WTC11 (cell line): ENCODE results near the gene PLXND1. TPM values are rescaled to one million over a fixed set of nuclear protein-coding genes. Genes with fewer than 3 reads are reported as not detected.

Experiments used
- ATAC-seq: fragments of 200-7000 bp; cut with Tn5 transposase; 2 replicates; pipeline ENCODE4 v1.10.0; 2021; ENCODE audit warnings: mild to moderate bottlenecking, moderate library complexity
- CTCF ChIA-PET: fragments of 300-600 bp; sonication (Branson Sonifier 250); formaldehyde crosslinking; loops from one replicate; lab custom pipeline; 2021; ENCODE audit warnings: antibody characterized with exemption; lab: Charles Lee
- POLR2A ChIA-PET: fragments of 350-600 bp; sonication (Branson Sonifier 250); formaldehyde crosslinking; loops from one replicate; lab custom pipeline; 2021; ENCODE audit warnings: antibody characterized with exemption; lab: Charles Lee
- DNase-seq: peaks from one replicate; pipeline ENCODE4 v3.0.0; 2021; ENCODE audit warnings: low spot score
- H3K27ac Mint-ChIP-seq: 2 replicates; pipeline ENCODE4 v1.8.0; 2021; ENCODE audit warnings: mixed read lengths
- H3K27me3 Mint-ChIP-seq: 2 replicates; pipeline ENCODE4 v1.8.0; 2021; ENCODE audit warnings: low read depth, mild to moderate bottlenecking, moderate library complexity, mixed read lengths
- H3K36me3 Mint-ChIP-seq: 2 replicates; pipeline ENCODE4 v1.8.0; 2021; ENCODE audit warnings: mixed read lengths
- H3K4me1 Mint-ChIP-seq: 2 replicates; pipeline ENCODE4 v1.8.0; 2022; ENCODE audit warnings: mixed read lengths
- H3K4me3 Mint-ChIP-seq: 2 replicates; pipeline ENCODE4 v1.8.0; 2021; ENCODE audit warnings: mild to moderate bottlenecking, moderate library complexity, mixed read lengths
- H3K9me3 Mint-ChIP-seq: 2 replicates; pipeline ENCODE4 v1.8.0; 2021; ENCODE audit warnings: mixed read lengths
- EMX1 ChIP-seq: fragments of 250-450 bp; sonication (Bioruptor Pico); IDR thresholded peaks from 2 replicates; pipeline ENCODE4 v1.8.0; 2021; ENCODE audit warnings: mild to moderate bottlenecking
- GRHL2 ChIP-seq: fragments of 250-450 bp; sonication (Bioruptor Pico); IDR thresholded peaks from 2 replicates; pipeline ENCODE4 v1.8.0; 2022; ENCODE audit warnings: mild to moderate bottlenecking, moderate library complexity; ENCODE audit not compliant: insufficient replicate concordance, severe bottlenecking
- GTF2I ChIP-seq: fragments of 250-450 bp; sonication (Bioruptor Pico); conservative IDR thresholded peaks from 2 replicates; pipeline ENCODE4 v1.4.0; 2021; ENCODE audit warnings: mild to moderate bottlenecking
- JUN ChIP-seq: sonication (generic); formaldehyde crosslinking; IDR thresholded peaks from 2 replicates; pipeline ENCODE4 v1.8.0; 2023; ENCODE audit warnings: mild to moderate bottlenecking, missing genetic modification reagents
- NFATC4 ChIP-seq: fragments of 250-450 bp; sonication (Bioruptor Pico); IDR thresholded peaks from 2 replicates; pipeline ENCODE4 v1.9.0; 2021; ENCODE audit warnings: mild to moderate bottlenecking
- TEAD4 ChIP-seq: sonication (generic); formaldehyde crosslinking; IDR thresholded peaks from 2 replicates; pipeline ENCODE4 v1.8.0; 2022; ENCODE audit warnings: mild to moderate bottlenecking, missing genetic modification reagents
- ZBTB21 ChIP-seq: sonication (generic); formaldehyde crosslinking; IDR thresholded peaks from 2 replicates; pipeline ENCODE4 v1.8.1; 2023; ENCODE audit warnings: mild to moderate bottlenecking, missing genetic modification reagents, borderline replicate concordance
- ZNF138 ChIP-seq: sonication (generic); formaldehyde crosslinking; conservative IDR thresholded peaks from 2 replicates; pipeline ENCODE4 v1.8.1; 2022; ENCODE audit warnings: mild to moderate bottlenecking, moderate library complexity, missing genetic modification reagents
- ZNF219 ChIP-seq: sonication (generic); formaldehyde crosslinking; IDR thresholded peaks from 2 replicates; pipeline ENCODE4 v1.8.0; 2023; ENCODE audit warnings: missing genetic modification reagents, mild to moderate bottlenecking, borderline replicate concordance
- ZNF671 ChIP-seq: fragments of 250-450 bp; sonication (Bioruptor Pico); IDR thresholded peaks from 2 replicates; pipeline ENCODE4 v1.8.0; 2021; ENCODE audit warnings: mild to moderate bottlenecking
- total RNA-seq: library from RNA; stranded (reverse); gene quantifications from 3 replicates; pipeline ENCODE4 v1.2.3, GENCODE V29; 2021
- TF ChIP-seq, protein P1 (sequence below): sonication (generic); formaldehyde crosslinking; IDR thresholded peaks from 2 replicates; pipeline ENCODE4 v1.8.1; 2023; ENCODE audit warnings: mild to moderate bottlenecking, missing genetic modification reagents, moderate library complexity
- TF ChIP-seq, protein P2 (sequence below): fragments of 200-600 bp; IDR thresholded peaks from 2 replicates; pipeline ENCODE4 v1.8.0; 2022; ENCODE audit warnings: antibody characterized with exemption
- TF ChIP-seq, protein P3 (sequence below): sonication (generic); formaldehyde crosslinking; IDR thresholded peaks from 2 replicates; pipeline ENCODE4 v1.8.1; 2023; ENCODE audit warnings: mild to moderate bottlenecking, missing genetic modification reagents
- TF ChIP-seq, protein P4 (sequence below): fragments of 250-450 bp; sonication (Bioruptor Pico); IDR thresholded peaks from 2 replicates; pipeline ENCODE4 v1.9.0; 2021; ENCODE audit warnings: moderate library complexity, mild to moderate bottlenecking, inconsistent platforms, borderline replicate concordance
- TF ChIP-seq, protein P5 (sequence below): sonication (generic); formaldehyde crosslinking; IDR thresholded peaks from 2 replicates; pipeline ENCODE4 v1.8.1; 2023; ENCODE audit warnings: mild to moderate bottlenecking, missing genetic modification reagents, moderate library complexity
- TF ChIP-seq, protein P6 (sequence below): fragments of 250-450 bp; sonication (Bioruptor Pico); IDR thresholded peaks from 2 replicates; pipeline ENCODE4 v1.9.0; 2021; ENCODE audit warnings: mild to moderate bottlenecking, borderline replicate concordance
- TF ChIP-seq, protein P7 (sequence below): sonication (generic); formaldehyde crosslinking; IDR thresholded peaks from 2 replicates; pipeline ENCODE4 v1.8.1; 2022; ENCODE audit warnings: missing genetic modification reagents, borderline replicate concordance
- TF ChIP-seq, protein P8 (sequence below): fragments of 250-450 bp; sonication (Bioruptor Pico); IDR thresholded peaks from 2 replicates; pipeline ENCODE4 v1.9.0; 2021; ENCODE audit warnings: mild to moderate bottlenecking

The PLXND1 gene
- total RNA-seq, 1 experiment from 2014 or later, result 56.7 TPM

DNA sequence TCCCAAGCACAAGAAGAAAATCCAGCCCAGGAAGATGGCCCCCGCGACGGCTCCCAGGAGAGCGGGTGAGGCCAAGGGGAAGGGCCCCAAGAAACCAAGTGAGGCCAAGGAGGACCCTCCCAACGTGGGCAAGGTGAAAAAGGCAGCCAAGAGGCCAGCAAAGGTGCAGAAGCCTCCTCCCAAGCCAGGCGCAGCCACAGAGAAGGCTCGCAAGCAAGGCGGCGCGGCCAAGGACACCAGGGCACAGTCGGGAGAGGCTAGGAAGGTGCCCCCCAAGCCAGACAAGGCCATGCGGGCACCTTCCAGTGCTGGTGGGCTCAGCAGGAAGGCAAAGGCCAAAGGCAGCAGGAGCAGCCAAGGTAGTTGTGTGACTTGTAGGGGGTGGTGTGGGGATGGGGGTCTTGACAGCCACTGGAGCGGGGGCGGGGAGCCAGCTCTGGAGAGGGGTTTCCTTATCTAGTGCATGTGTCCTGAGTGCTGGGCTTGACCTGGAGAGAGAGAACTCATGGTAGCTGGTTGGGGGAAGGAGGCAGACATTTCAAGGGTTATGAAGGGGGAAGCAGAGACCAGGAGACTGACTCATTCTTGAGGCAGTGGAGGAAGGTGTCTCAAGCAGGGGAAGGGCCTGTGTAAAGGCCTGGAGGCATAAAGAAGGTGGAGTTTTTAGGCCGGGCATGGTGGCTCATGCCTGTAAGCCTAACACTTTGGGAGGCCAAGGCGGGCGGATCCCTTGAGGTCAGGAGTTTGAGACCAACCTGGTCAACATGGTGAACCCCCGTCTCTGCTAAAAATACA is 57.3 kb downstream of the PLXND1 start:
- DNase-seq, result no peak
- H3K36me3 Mint-ChIP-seq, result no peaks in the 10 kb centered on the region
- H3K27me3 Mint-ChIP-seq, result no peaks in the 10 kb centered on the region
- TF ChIP-seq GRHL2 (CRISPR knock-in tag) (no peak), ZNF219 (CRISPR knock-in tag) (no peak), GTF2I (CRISPR knock-in tag) (no peak), NFATC4 (CRISPR knock-in tag) (no peak)
- TF ChIP-seq, protein P1, sequence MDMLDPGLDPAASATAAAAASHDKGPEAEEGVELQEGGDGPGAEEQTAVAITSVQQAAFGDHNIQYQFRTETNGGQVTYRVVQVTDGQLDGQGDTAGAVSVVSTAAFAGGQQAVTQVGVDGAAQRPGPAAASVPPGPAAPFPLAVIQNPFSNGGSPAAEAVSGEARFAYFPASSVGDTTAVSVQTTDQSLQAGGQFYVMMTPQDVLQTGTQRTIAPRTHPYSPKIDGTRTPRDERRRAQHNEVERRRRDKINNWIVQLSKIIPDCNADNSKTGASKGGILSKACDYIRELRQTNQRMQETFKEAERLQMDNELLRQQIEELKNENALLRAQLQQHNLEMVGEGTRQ, result no peak
- TF ChIP-seq, protein P2, sequence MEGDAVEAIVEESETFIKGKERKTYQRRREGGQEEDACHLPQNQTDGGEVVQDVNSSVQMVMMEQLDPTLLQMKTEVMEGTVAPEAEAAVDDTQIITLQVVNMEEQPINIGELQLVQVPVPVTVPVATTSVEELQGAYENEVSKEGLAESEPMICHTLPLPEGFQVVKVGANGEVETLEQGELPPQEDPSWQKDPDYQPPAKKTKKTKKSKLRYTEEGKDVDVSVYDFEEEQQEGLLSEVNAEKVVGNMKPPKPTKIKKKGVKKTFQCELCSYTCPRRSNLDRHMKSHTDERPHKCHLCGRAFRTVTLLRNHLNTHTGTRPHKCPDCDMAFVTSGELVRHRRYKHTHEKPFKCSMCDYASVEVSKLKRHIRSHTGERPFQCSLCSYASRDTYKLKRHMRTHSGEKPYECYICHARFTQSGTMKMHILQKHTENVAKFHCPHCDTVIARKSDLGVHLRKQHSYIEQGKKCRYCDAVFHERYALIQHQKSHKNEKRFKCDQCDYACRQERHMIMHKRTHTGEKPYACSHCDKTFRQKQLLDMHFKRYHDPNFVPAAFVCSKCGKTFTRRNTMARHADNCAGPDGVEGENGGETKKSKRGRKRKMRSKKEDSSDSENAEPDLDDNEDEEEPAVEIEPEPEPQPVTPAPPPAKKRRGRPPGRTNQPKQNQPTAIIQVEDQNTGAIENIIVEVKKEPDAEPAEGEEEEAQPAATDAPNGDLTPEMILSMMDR, result no peak
- TF ChIP-seq, protein P3, sequence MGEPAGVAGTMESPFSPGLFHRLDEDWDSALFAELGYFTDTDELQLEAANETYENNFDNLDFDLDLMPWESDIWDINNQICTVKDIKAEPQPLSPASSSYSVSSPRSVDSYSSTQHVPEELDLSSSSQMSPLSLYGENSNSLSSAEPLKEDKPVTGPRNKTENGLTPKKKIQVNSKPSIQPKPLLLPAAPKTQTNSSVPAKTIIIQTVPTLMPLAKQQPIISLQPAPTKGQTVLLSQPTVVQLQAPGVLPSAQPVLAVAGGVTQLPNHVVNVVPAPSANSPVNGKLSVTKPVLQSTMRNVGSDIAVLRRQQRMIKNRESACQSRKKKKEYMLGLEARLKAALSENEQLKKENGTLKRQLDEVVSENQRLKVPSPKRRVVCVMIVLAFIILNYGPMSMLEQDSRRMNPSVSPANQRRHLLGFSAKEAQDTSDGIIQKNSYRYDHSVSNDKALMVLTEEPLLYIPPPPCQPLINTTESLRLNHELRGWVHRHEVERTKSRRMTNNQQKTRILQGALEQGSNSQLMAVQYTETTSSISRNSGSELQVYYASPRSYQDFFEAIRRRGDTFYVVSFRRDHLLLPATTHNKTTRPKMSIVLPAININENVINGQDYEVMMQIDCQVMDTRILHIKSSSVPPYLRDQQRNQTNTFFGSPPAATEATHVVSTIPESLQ (CRISPR knock-in tag), result no peak
- H3K4me3 Mint-ChIP-seq, result no peak overlapping the region
- ChIA-PET CTCF (no interaction called here), POLR2A (interaction anchor here (0.5 to 1.6 kb wide), 2 partner anchors 57 to 298 kb away, joined by 3 read pairs; no protein-coding TSS in a partner anchor)
- H3K4me1 Mint-ChIP-seq, result peaks cover 10% of the 10 kb centered on the region
- no peaks in the 10 kb centered on the region for H3K9me3 Mint-ChIP-seq
- no peak for ATAC-seq
- no peak overlapping the region; the same call in 1 of the 2 replicates for H3K27ac Mint-ChIP-seq

DNA sequence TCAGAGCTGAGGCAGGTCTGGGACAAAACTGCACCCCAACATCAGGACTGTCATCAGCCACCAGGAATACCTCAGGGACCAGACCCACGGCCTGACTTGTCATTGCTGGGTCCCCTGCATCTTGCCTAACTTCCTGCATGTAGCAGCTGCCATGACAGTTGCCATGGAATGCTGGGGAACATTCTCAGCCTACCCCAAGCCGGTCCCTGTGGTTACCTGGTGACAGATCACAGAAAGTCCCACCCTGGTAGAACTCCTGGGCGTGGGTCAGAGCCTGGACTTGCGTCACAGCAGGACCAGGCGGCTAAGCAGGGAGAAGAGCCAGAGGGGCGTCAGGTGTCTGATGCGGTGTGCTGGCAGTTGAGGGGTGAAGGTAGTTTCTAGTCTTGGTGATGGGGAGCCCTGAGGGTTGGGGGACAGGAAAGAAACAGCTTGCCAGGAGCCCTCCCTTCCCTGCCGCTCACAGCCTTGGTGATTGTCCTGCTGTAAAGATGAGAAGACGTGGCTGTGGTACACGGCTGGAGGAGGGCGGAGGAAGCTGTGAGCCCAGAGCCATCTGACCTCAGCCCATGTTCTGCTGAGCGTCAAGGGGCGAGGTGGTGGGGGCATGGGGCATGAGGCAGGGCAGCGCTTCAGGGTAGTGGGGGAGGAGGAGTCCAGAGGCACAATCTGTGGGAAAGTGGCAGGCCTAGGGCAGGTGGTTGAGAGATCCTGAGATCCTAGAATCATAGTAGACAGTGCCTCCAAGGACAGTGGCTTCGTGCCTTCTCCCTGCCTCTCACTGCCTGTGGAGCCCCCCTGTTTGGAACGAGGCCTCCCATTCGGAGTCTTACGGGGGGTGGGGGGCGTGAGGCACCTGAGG is 58.1 kb downstream of the PLXND1 start:
- no peak for ATAC-seq
- ChIA-PET CTCF (interaction anchor here (1.4 kb wide), 1 partner anchor 14 kb away, joined by 3 read pairs; no protein-coding TSS in a partner anchor), POLR2A (interaction anchor here (0.5 kb wide), 1 partner anchor 299 kb away, joined by 3 read pairs; no protein-coding TSS in a partner anchor)
- Mint-ChIP-seq H3K36me3 (no peaks in the 10 kb centered on the region), H3K27ac (no peak overlapping the region; the same call in 1 of the 2 replicates), H3K9me3 (no peaks in the 10 kb centered on the region), H3K4me3 (no peak overlapping the region)
- no peak for DNase-seq
- TF ChIP-seq EMX1 (no peak), TEAD4 (CRISPR knock-in tag) (no peak), ZBTB21 (CRISPR knock-in tag) (no peak), ZNF138 (no peak), ZNF671 (CRISPR knock-in tag) (no peak), JUN (no peak)
- TF ChIP-seq, protein P4, sequence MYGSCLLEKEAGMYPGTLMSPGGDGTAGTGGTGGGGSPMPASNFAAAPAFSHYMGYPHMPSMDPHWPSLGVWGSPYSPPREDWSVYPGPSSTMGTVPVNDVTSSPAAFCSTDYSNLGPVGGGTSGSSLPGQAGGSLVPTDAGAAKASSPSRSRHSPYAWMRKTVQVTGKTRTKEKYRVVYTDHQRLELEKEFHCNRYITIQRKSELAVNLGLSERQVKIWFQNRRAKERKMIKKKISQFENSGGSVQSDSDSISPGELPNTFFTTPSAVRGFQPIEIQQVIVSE (CRISPR knock-in tag), result no peak
- TF ChIP-seq, protein P5, sequence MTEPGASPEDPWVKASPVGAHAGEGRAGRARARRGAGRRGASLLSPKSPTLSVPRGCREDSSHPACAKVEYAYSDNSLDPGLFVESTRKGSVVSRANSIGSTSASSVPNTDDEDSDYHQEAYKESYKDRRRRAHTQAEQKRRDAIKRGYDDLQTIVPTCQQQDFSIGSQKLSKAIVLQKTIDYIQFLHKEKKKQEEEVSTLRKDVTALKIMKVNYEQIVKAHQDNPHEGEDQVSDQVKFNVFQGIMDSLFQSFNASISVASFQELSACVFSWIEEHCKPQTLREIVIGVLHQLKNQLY (CRISPR knock-in tag), result no peak
- TF ChIP-seq, protein P6, sequence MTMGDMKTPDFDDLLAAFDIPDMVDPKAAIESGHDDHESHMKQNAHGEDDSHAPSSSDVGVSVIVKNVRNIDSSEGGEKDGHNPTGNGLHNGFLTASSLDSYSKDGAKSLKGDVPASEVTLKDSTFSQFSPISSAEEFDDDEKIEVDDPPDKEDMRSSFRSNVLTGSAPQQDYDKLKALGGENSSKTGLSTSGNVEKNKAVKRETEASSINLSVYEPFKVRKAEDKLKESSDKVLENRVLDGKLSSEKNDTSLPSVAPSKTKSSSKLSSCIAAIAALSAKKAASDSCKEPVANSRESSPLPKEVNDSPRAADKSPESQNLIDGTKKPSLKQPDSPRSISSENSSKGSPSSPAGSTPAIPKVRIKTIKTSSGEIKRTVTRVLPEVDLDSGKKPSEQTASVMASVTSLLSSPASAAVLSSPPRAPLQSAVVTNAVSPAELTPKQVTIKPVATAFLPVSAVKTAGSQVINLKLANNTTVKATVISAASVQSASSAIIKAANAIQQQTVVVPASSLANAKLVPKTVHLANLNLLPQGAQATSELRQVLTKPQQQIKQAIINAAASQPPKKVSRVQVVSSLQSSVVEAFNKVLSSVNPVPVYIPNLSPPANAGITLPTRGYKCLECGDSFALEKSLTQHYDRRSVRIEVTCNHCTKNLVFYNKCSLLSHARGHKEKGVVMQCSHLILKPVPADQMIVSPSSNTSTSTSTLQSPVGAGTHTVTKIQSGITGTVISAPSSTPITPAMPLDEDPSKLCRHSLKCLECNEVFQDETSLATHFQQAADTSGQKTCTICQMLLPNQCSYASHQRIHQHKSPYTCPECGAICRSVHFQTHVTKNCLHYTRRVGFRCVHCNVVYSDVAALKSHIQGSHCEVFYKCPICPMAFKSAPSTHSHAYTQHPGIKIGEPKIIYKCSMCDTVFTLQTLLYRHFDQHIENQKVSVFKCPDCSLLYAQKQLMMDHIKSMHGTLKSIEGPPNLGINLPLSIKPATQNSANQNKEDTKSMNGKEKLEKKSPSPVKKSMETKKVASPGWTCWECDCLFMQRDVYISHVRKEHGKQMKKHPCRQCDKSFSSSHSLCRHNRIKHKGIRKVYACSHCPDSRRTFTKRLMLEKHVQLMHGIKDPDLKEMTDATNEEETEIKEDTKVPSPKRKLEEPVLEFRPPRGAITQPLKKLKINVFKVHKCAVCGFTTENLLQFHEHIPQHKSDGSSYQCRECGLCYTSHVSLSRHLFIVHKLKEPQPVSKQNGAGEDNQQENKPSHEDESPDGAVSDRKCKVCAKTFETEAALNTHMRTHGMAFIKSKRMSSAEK, result no peak
- TF ChIP-seq, protein P7, sequence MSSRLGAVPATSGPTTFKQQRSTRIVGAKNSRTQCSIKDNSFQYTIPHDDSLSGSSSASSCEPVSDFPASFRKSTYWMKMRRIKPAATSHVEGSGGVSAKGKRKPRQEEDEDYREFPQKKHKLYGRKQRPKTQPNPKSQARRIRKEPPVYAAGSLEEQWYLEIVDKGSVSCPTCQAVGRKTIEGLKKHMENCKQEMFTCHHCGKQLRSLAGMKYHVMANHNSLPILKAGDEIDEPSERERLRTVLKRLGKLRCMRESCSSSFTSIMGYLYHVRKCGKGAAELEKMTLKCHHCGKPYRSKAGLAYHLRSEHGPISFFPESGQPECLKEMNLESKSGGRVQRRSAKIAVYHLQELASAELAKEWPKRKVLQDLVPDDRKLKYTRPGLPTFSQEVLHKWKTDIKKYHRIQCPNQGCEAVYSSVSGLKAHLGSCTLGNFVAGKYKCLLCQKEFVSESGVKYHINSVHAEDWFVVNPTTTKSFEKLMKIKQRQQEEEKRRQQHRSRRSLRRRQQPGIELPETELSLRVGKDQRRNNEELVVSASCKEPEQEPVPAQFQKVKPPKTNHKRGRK (CRISPR knock-in tag), result no peak
- TF ChIP-seq, protein P8, sequence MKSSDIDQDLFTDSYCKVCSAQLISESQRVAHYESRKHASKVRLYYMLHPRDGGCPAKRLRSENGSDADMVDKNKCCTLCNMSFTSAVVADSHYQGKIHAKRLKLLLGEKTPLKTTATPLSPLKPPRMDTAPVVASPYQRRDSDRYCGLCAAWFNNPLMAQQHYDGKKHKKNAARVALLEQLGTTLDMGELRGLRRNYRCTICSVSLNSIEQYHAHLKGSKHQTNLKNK (CRISPR knock-in tag), result no peak
- TF ChIP-seq, all 79 proteins: peak for 0
- Mint-ChIP-seq H3K27me3 (no peaks in the 10 kb centered on the region), H3K4me1 (peaks cover 12% of the 10 kb centered on the region)
